NB4 (cell line): ENCODE measurements around the gene GIMAP2.

Experiments
- DNase-seq: peaks from one replicate; pipeline ENCODE4 v3.0.0; 2010; ENCODE audit warnings: low read depth
- H3K4me3 ChIP-seq: one replicate; pipeline ENCODE4 v1.5.1; 2011; ENCODE audit warnings: mild to moderate bottlenecking, low read depth, low read length, moderate library complexity
- MYC ChIP-seq: IDR thresholded peaks from 2 replicates; pipeline ENCODE4 v1.6.1; 2011; ENCODE audit warnings: low read depth, low read length
- POLR2A ChIP-seq: IDR thresholded peaks from 2 replicates; pipeline ENCODE4 v1.6.1; 2011; ENCODE audit warnings: mild to moderate bottlenecking; ENCODE audit not compliant: insufficient read length; ENCODE audit errors: extremely low read depth
- TF ChIP-seq, protein P1 (sequence below): IDR thresholded peaks from one replicate; pipeline ENCODE4 v1.5.1; 2012; ENCODE audit warnings: low read depth, low read length
- TF ChIP-seq, protein P2 (sequence below): IDR thresholded peaks from 2 replicates; pipeline ENCODE4 v1.6.1; 2011; ENCODE audit warnings: low read depth, low read length

The GIMAP2 gene

DNA sequence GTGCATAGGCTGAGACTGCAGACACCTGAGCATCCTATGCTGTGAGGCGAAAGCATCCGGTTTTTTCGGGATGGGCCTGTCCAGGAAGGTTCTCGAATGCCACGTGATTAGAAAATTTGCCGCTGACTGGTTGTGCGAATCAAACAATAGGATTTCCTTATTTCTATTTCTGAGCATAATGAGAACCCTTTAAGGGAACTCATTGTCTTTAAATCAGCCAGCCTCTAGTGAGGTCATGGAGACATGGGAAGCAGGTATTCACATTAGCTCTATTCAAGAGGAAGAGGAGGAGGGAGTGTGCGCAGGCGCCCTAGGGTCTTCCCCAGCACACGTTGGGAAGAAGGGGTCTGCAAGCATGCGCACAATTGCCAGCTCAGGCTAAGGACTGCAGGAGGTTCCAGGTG is 36.5 kb downstream of the GIMAP2 start:
- TF ChIP-seq, protein P1, sequence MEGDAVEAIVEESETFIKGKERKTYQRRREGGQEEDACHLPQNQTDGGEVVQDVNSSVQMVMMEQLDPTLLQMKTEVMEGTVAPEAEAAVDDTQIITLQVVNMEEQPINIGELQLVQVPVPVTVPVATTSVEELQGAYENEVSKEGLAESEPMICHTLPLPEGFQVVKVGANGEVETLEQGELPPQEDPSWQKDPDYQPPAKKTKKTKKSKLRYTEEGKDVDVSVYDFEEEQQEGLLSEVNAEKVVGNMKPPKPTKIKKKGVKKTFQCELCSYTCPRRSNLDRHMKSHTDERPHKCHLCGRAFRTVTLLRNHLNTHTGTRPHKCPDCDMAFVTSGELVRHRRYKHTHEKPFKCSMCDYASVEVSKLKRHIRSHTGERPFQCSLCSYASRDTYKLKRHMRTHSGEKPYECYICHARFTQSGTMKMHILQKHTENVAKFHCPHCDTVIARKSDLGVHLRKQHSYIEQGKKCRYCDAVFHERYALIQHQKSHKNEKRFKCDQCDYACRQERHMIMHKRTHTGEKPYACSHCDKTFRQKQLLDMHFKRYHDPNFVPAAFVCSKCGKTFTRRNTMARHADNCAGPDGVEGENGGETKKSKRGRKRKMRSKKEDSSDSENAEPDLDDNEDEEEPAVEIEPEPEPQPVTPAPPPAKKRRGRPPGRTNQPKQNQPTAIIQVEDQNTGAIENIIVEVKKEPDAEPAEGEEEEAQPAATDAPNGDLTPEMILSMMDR = no peak
- no peak for TF ChIP-seq POLR2A
- TF ChIP-seq, protein P2, sequence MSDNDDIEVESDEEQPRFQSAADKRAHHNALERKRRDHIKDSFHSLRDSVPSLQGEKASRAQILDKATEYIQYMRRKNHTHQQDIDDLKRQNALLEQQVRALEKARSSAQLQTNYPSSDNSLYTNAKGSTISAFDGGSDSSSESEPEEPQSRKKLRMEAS = no peak
- no peak for TF ChIP-seq MYC
- no peak for DNase-seq
- H3K4me3 ChIP-seq = no peak overlapping the region

DNA sequence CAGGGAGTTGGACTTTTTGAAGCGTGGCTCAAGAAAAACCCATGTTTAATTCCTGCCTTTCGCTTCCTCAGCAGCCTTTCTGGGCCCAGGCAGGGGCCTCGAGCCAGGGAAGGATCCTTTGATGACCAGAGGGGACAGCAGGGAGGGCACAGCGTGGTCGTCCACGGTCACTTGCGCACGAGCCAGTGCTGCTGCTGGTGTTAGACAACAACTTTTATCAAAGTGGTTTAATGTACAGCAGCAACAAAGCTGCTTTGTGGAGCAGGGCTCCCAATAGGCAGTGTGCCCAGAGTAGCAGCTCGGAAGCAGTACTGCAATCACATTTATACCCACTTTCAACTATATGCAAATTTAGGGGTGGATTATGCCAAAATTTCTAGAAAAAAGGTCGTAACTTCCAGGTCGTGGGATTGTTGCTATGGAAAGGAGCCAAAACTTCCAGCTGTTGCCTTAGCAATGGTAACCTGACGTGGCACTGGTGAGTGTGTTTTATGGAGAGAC is 37.0 kb downstream of the GIMAP2 start:
- TF ChIP-seq, protein P2 = no peak
- TF ChIP-seq MYC (no peak), POLR2A (no peak)
- TF ChIP-seq, protein P1 = no peak
- no peak overlapping the region for H3K4me3 ChIP-seq
- DNase-seq = no peak

DNA sequence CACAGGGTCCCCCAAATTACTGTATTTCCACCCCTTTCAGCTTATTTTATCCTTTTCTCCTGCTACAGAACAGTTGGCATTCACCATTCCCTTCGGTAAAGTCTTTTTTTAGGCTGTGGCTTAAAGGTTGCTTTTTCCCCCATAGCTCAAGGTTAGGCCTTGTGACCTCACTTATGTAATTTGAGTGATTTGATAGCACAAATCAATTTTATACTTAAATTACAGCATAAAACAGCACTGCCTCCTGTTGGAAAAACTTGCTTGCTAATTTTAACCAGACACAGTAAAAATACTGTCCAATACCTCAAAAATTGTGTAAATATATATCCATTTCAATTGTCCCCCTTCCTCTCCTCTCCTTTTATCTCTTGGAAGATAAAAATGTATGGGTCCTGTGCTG is 38.0 kb downstream of the GIMAP2 start:
- DNase-seq = no peak
- H3K4me3 ChIP-seq = no peak overlapping the region
- TF ChIP-seq, protein P1 = no peak
- TF ChIP-seq MYC (no peak), POLR2A (no peak)
- TF ChIP-seq, protein P2 = no peak

DNA sequence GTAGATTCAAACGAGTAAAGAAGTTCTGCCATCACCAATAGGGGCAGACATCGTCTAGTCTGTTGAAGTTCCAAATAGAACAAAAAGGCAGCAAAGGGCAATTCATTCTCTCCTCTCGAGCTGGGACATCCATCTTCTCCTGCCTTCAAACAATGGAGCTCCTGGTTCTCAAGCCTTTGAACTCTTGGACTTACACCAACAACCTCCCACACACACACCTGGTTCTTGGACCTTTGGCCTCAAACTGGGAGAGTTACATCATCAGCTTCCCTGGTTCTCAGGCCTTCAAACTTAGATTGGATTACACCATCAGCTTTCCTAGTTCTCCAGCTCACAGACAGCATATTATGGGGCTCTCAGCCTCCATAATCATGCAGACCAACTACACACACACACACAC is 41.9 kb downstream of the GIMAP2 start:
- no peak overlapping the region for H3K4me3 ChIP-seq
- no peak for DNase-seq
- TF ChIP-seq, protein P1 = no peak

DNA sequence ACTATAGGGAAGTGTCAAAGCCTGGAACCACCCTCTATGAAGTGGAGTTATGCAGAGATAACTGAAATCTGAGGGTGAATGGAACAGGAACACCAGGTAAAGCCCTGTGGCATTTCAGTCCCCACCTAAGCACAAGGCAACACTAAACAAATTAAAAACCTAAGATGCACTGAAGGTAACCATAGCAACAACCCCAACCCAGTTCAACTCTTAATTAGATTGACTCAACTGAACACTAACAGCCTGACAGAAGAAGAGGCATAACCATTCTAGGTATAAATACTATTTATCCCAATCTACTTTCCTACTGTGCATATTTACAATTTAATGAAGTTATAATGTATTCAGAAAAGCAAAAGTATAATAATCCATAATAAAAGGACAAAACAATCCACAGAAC is 42.5 kb downstream of the GIMAP2 start:
- TF ChIP-seq, protein P1 = no peak
- DNase-seq = no peak
- no peak overlapping the region for H3K4me3 ChIP-seq

DNA sequence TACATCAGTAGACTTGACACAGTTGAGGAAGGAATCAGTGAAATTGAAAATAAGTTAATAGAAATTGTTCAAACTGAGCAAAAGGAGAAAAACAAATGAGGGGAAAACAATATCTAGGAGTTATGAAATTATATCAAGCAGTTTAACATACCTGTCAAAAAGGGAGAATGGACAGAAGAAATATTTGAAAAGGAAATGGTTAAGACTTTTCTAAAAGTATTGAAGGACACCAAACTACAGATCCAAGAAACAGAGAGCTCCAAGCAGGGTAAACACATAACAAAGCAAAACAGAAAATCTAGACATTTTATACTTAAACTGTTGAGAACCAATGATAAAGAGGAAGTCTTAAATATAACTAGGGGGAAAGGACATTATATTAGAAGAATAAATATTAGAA is 43.1 kb downstream of the GIMAP2 start:
- no peak overlapping the region for H3K4me3 ChIP-seq
- no peak for DNase-seq
- TF ChIP-seq MYC = no peak
- TF ChIP-seq POLR2A = no peak
- TF ChIP-seq, protein P1 = no peak
- TF ChIP-seq, protein P2 = no peak
